Heart left ventricle (tissue), 16 donors: ENCODE data around the gene PACRG. TPM values are rescaled to one million over a fixed set of nuclear protein-coding genes. Genes with fewer than 3 reads are reported as not detected.

ENCODE experiments used
- ATAC-seq, 4 donors: fragments of 200-7000 bp; cut with Tn5 transposase; one replicate each; pipeline ENCODE4 v1.9.1; 2020 to 2022; ENCODE audit warnings: moderate library complexity in 4 of 4, mild to moderate bottlenecking in 3 of 4, moderate number of reproducible peaks in 1 of 4
- DNase-seq, 5 donors: peaks; one replicate each; pipeline ENCODE4 v3.0.0-alpha.2; 2020
- H3K27ac ChIP-seq, 12 donors: fragments of 200-600 bp; sonication (generic) in 4 of 12; one replicate each; pipeline versions ENCODE4 v1.5.0 to v1.8.0; 2016 to 2022; ENCODE audit warnings: mild to moderate bottlenecking in 2 of 12
- H3K27me3 ChIP-seq, 9 donors: fragments of 200-600 bp; sonication (generic) in 2 of 9; one replicate each; pipeline versions ENCODE4 v1.5.1 to v1.8.0; 2016 to 2022; ENCODE audit warnings: mild to moderate bottlenecking in 3 of 9
- H3K36me3 ChIP-seq, 9 donors: fragments of 200-600 bp; sonication (generic) in 2 of 9; one replicate each; pipeline versions ENCODE4 v1.5.0 to v1.8.0; 2018 to 2022; ENCODE audit warnings: mild to moderate bottlenecking in 2 of 9
- H3K4me1 ChIP-seq, 12 donors: fragments of 200-600 bp; sonication (generic) in 4 of 12; one replicate each; pipeline versions ENCODE4 v1.5.0 to v1.8.0; 2016 to 2022; ENCODE audit warnings: mild to moderate bottlenecking in 3 of 12
- H3K4me3 ChIP-seq, 12 donors: fragments of 200-600 bp; sonication (generic) in 4 of 12; one replicate each; pipeline versions ENCODE4 v1.5.0 to v1.8.0; 2017 to 2022; ENCODE audit warnings: mild to moderate bottlenecking in 9 of 12, moderate library complexity in 4 of 12
- H3K9me3 ChIP-seq, 12 donors: fragments of 200-600 bp; sonication (generic) in 4 of 12; one replicate each; pipeline versions ENCODE4 v1.5.0 to v1.8.0; 2016 to 2022; ENCODE audit warnings: mild to moderate bottlenecking in 1 of 12
- CTCF ChIP-seq, 12 donors: fragments of 200-600 bp; sonication (generic) in 4 of 12; IDR thresholded peaks; one replicate each; pipeline versions ENCODE4 v1.5.0 to v1.8.0; 2018 to 2022; ENCODE audit warnings: antibody characterized with exemption in 12 of 12, mild to moderate bottlenecking in 5 of 12
- POLR2A ChIP-seq, 2 donors: fragments of 450-650 bp; IDR thresholded peaks; one replicate each; pipeline ENCODE4 v1.6.1; 2017; ENCODE audit warnings: antibody characterized with exemption in 2 of 2, mild to moderate bottlenecking in 2 of 2, moderate library complexity in 2 of 2
- WGBS, 4 donors: extraction: QIAGEN DNeasy Blood & Tissue Kit in 2 of 4; methylation state at CpG; one replicate each; pipeline versions ENCODE4 v1.1.5 to v1.1.7; 2013 to 2018; 5-methylcytosine and 5-hydroxymethylcytosine counted together
- intact Hi-C, 10 donors: fragments of 100-400 bp; cut with DNase I; formaldehyde crosslinking; loops; one replicate each; pipeline versions ENCODE4 v1.11.1 to v1.14.2; 2022
- polyA plus RNA-seq, 2 donors: library from polyadenylated mRNA; stranded (reverse); fragments of 200-250 nt; gene quantifications; one replicate each; pipeline ENCODE4 v1.2.3, GENCODE V29; 2013
- total RNA-seq, 9 donors: library from RNA; depleted of rRNA in 2 of 9; stranded (reverse); fragments of >200 nt in 2 of 9; fragmentation: NEBNext Ultra II Directional in 3 of 9; extraction: Animal tissue kit (Norgen Biotek cat#: 25700) in 3 of 9; gene quantifications; one replicate each; pipeline versions ENCODE4 v1.1.0 to v1.2.4, GENCODE V29; 2016 to 2023
- donor health status: ischemic (EF 13 %, LVEDD 7.1; RV severe dilation, severe dysfunction).
- donor health status: healthy with polysubstance abuse.
- donor health status: DM: no; HTN: yes; CAD: no.
- donor health status: DM: no; HTN: no; CAD: no.
- donor health status: ischemic (EF 25% LVEDD 6.9; RV normal size, moderate dysfunction).
- donor health status: ischemic (EF 25% LVEDD 5.7; RV mildly dilated, moderate dysfunction).
- donor health status: healthy.
- donor health status: DM: yes; HTN: yes; CAD: no.
- donor health status: ischemic (EF 35%, LVEDD 5.7; RV mildly dilated, moderate dysfunction).
- donor health status: nonischemic (EF 11% LVEDD 7.7; RV severe dilation, severe dysfunction).
- donor health status: DM: yes; HTN: yes; CAD: no.
- donor health status: PGD.
- donor health status: ischemic (EF 29% LVEDD 5.4; RV normal size, mild dysfunction).
- donor health status: nonischemic (EF 23%, LVEDD 6.1; RV moderate dilation, normal function).

PACRG gene
- total and polyA plus RNA-seq, 11 donors = 2.0 to 83.3 (median 11.8) TPM

- no peaks in the 10 kb centered on the region for H3K36me3 ChIP-seq
- intact Hi-C loops = no loop called here
- DNase-seq = no peak
- no peak for TF ChIP-seq POLR2A (IDR thresholded peaks at IDR 0.05)
- TF ChIP-seq CTCF (IDR thresholded peaks at IDR 0.05) = no peak
- no peaks in the 10 kb centered on the region for H3K27me3 ChIP-seq
- no peak overlapping the region for H3K4me3 ChIP-seq
- ATAC-seq = peak in 2 of 4 donors; percentile 10 to 24
- no peaks in the 10 kb centered on the region for H3K9me3 ChIP-seq
- no peak overlapping the region for H3K27ac ChIP-seq
- peaks cover 0 to 9% (median 0%) of the 10 kb centered on the region in 12 donors for H3K4me1 ChIP-seq
- 37 to 62% (median 43%) methylated on average over 1 of the region's 1 CpG for WGBS, 4 donors
Observed at GRCh38 chr6:162697872-162698403, 29.8 kb upstream of the PACRG start.

GRCh38 chr6:162698440-162698839 lies 29.3 kb upstream of the PACRG start:
- DNase-seq = no peak
- intact Hi-C loops = no loop called here
- Histone ChIP-seq H3K27ac (no peak overlapping the region), H3K27me3 (no peaks in the 10 kb centered on the region), H3K4me1 (peaks cover 0 to 9% (median 0%) of the 10 kb centered on the region in 12 donors), H3K9me3 (no peaks in the 10 kb centered on the region), H3K4me3 (no peak overlapping the region), H3K36me3 (no peaks in the 10 kb centered on the region)
- TF ChIP-seq CTCF (IDR thresholded peaks at IDR 0.05) = no peak
- no peak for ATAC-seq

DNA sequence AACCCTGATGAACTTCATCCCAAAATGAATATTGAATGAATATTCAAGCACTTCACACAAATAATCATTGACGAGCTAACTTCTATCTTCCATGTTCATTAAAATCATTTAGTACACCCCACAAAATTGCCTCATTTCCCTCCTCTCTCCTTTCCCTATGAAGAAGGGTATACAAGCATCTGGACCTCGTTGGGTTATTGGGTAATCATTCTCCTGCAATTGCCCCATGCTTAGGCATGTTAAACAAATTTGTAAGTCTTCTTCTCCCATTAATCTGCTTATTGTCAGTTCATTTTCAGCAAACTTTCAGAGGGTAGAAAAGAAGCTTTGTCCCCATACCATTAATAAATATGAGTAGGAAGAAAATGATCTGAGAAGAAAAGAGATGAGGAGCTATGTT lies 27.8 kb upstream of the PACRG start:
- Histone ChIP-seq H3K27me3 (no peaks in the 10 kb centered on the region), H3K4me3 (no peak overlapping the region), H3K4me1 (peaks cover 0 to 9% (median 0%) of the 10 kb centered on the region in 12 donors), H3K36me3 (no peaks in the 10 kb centered on the region), H3K27ac (no peak overlapping the region), H3K9me3 (no peaks in the 10 kb centered on the region)
- ATAC-seq (no peak), DNase-seq (no peak)
- TF ChIP-seq POLR2A (IDR thresholded peaks at IDR 0.05) (no peak), CTCF (IDR thresholded peaks at IDR 0.05) (no peak)
- intact Hi-C loops = no loop called here
- 80 to 93% (median 86%) methylated on average over 2 of the region's 2 CpGs for WGBS, 4 donors

DNA sequence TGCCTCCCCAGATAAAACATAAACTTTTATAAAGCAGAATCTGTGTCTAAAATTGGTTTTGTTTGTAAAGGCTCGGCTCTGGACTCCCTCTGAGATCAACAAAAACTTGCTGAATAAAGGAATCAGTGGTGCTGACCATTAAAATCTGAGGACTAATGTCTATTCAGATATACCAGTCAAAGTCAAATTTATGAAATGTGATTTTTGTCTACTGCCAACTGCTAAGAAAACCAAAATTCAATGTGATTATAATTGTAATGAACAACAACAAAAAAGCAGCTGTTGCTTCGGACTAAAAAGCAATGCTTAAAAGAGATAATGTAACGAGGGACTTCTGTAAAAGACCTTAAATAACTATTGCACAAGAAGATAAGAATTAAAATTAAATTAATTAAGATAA lies 26.8 kb upstream of the PACRG start:
- peaks cover 4 to 18% (median 8%) of the 10 kb centered on the region in 12 donors for H3K4me1 ChIP-seq
- no peaks in the 10 kb centered on the region for H3K27me3 ChIP-seq
- DNase-seq (no peak), ATAC-seq (no peak)
- H3K9me3 ChIP-seq = no peaks in the 10 kb centered on the region
- 77 to 83% (median 81%) methylated on average over 3 of the region's 3 CpGs for WGBS, 4 donors
- intact Hi-C loops = no loop called here
- H3K4me3 ChIP-seq = no peak overlapping the region
- no peaks in the 10 kb centered on the region for H3K36me3 ChIP-seq
- no peak overlapping the region for H3K27ac ChIP-seq
- TF ChIP-seq CTCF (IDR thresholded peaks at IDR 0.05) = no peak
